Kasumi-1 (cell line): ENCODE data around the gene BPIFB1.

Experiments used
- DNase-seq, 2 experiments: peaks; one replicate each; lab custom pipeline; 2025; lab: John Stamatoyannopoulos, UW

Gene BPIFB1

DNA sequence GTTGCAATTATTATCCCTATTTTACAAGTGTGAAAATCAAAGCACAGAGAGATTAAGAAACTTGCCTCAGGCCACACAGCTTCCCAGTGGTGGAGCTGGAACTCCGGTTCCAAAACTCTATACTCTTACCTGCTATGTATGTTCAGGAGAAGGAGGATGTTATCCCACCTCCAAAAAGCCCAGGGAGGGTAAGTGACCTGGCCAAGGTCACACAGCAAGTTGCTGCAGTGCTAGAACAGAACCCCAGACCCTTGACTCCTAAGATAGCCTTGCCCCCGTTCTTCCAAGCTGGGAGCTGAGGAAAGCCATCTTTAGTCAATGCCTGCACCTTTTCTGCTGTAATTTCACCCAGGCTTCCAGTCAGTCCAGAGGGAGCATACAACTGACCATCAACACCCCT is 42.3 kb downstream of the BPIFB1 start:
- DNase-seq = no peak

DNA sequence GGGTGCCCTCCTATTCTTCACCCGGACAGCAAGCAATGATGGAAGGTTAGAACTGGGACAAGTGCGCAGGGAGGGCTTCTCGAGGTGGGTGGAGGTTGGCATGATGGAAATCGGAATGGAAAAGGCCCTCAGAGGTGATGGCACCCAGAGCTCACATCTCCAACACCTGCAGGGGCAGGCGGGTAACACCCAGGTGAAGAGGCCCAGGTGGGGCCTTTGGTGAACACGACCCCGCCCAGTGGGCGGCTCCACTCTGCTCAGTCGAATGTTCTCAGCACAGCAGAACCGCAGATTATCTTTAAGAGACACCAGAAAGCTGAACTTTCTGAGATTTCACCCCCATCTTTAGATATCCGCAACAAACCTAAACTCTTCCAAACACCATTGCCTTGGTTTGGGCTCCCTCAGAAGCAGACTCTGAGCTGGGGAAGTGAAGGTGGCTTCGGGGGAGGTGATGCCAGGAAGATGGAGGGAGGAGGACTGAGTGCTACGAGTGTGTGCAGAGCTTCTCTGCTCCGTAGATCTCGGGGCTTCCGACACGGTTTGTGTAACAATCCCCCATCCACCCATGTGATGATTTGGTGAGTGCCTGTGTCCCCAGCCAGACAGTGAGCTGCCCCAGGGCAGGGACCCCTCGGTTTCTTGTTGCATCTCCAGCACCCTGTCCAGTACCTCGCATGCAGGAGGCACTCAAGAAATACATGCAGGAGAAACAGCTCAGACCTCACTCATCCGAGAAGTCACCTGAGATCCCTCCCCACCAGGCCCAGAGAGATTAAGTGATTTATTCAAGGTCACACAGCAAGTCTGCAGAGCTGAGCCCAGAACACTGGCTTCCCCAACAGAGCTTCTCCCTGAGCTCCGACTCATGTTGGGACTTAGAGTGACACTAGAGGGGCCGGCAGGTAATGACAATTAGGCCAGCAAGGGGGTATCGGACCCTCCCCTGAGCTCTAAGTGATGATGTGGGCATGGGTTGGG is 45.4 kb downstream of the BPIFB1 start:
- no peak for DNase-seq

DNA sequence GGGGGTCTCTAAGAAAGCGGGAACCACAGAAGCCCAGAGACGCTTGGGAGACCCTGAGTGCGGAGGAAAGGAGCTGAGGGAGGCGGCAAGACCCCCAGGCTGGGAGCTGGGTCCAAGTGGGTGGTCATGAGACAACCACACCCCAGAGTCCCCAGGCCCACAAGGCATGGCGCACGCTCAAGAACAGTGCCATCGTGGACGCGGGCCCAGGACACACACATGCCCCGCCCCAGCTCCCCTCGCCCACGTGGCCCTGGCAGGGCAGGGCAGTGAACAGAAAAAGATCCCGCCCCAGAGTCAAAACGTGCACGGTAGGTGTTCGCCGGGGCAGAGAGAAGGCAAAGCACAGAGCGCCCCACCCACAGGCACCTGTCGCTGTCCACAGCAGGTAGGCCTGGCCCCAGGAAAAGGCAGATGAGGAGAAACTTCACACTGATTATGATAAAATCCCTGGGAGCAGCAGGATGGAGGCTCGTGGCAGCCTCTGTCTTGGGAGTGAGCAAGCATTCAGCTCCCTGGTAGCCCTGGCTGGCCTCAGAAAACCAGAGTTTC is 50.0 kb downstream of the BPIFB1 start:
- no peak for DNase-seq

DNA sequence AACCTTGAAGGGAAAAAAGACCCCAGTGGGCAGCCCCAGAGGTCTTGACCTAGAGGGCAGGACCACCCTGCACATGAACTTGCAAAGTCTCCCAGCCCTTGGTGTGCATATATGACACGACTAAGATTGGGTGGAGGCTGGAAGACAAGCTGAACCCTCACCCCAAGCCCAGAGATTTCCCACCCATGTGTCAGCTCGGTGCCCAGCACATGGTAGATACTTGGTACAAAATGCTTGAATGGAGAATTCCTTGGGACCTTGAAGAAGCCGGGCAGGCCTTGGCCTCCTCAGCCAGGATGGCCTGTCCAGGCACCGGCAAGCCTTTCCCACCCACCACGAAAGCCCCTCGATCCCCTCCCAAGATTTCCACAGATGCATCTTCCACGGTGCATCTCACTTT is 50.6 kb downstream of the BPIFB1 start:
- DNase-seq = no peak

DNA sequence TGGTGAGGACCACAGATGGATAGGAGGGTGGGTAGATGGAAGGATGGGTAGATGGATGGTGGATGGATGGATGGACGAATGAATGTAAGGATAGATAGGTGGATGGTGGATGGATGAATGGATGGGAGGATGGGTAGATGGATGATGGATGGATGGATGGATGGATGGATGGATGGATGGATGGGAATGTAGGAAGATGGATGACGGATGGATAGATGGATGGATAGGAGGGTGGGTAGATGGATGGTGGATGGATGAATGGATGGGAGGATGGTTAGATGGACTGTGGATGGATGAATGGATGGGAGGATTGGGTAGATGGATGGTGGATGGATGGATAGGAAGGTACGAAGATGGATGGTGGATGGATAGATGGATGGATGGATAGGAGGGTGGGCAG is 51.1 kb downstream of the BPIFB1 start:
- DNase-seq = no peak

DNA sequence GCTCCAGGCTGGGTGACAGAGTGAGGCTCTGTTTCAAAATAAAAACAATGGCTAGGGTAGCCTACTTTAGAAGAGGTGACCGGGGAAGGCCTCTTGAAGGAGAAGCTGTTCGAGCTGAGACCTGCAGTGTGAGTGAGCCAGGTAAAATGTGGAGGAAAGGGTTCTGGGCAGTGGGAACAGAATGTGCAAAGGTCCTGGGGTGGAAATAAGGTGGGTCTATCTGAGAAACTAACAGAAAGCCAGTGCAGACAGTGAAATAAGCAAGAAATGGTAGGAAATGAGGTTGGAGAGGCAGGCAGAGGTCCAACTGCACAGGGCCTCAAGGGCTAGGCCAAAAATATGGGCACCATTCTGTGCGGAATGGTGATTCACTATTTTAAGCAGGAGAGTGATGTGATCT is 53.4 kb downstream of the BPIFB1 start:
- DNase-seq = no peak

DNA sequence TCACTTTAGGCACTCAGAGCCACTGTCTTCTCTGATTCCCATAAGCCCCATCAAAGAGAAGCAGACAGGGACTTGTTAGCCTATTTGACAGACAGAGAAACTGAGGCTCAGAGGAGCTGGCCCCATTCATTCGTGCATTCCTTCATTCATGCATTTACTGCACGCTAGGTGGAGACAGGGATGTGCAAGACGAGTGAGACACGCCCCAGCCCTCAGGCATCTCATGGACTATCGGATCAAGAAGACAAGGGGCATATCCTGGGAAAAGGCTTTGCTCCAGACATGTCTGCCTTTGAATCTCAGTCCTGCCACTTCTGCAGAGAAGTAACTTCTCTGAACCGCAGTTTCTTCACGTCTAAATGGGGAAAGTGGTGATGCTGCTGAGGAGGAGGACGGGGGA is 54.1 kb downstream of the BPIFB1 start:
- no peak for DNase-seq

DNA sequence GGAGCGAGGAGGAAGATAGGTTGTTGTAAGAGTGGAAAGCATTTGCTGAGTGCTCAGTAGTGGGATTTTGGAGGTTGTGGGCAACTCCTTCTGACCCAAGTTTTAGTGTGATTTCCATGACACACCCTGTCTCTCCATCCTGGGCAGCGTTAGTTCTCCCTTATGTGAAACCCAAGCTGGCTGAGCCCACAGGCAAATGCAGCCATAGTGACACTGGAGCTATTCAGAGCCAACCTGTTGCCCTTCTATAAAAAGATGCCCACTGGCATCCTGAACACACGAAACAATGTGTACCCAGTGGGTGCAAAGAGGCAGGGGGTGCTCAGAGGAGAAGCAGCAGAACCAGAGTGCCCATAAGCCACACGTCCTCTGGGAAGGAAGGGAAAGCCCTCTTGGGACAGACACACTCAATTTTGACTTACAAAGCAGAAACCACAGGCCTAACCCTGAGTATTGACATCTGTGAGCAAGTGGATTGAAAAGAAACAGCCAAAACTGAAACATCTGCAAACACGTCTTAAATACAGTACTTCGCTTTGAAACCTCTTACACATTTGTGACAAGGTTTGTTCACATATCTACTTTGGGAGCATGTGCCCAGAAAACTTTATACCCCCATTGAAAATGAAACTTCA is 54.6 kb downstream of the BPIFB1 start:
- no peak for DNase-seq

DNA sequence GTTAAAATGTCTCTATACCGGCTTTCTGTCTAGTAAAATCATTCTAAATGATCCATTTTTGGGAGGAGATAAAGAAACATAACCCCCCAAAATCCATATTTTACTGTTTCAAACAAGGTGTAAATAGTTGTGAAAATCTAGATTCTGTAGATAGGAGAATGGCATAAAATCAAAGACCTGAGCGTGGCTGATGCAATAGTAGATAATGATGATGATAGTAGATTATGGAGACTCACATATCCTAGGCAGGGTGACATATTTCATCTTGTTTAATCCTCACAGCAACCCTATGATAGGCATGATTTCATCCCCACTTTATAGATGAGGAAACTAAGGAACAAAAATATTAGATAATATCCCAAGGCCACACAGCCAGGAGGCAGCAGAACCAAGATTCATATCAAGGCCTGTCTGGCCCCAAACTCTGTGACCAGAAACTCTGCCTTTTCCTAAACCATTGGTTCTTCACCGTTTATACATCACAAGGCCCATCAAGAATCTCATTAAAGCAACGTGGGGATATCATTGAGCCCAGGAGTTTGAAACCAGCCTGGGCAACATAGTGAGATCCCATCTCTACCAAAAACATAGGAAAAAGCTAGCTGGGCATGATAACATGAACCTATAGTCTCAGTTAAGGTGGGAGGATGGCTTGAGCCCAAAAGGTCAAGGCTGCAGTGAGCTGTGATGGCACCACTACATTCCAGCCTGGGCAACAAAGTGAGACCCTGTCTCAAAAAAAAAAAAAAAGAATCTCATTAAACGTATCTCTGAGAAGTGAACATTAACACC is 55.6 kb downstream of the BPIFB1 start:
- DNase-seq = no peak

DNA sequence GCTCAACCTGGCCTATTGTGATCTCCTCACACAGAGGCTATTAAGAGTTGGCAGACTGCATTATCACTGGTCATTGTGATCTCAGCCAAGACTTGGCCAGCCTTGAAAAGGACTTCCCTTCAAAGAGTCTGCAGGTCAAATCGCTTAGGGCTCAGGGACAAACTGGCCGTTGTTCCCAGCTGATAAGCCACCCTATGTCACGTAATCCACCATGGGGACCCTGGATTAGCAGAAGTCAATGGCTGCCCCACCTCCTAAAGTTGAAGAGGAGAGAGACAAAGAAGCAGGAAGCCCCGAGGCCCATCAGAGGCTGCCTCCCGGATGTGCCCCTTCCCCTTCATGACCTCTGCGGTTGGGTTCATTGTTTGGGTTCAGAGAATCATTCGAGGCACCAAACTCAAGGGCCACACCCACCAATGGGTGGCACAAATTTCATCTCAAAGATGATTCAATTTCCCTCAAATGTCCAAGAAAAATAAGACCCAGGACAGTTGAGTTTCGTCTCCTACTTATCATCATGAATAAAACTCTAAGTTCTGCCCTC is 56.6 kb downstream of the BPIFB1 start:
- no peak for DNase-seq

DNA sequence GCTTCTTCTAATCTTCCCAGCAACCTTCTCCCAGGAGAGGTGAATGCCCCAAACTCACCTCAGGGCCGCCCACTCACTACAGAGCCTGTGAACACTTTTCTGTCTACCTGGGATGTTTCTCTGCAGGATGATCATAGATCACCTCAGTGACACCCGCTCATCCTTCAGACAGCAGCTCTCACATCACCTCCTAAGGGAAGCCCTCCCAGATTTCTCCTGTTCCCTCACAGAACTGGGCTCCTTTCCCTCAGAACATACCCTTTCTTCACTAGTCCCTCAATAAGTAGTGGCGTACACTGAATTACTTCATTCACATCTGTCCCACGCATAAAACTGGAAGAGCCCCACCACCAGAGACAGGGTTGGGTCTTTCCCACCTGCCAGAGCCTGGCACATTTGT is 60.5 kb downstream of the BPIFB1 start:
- DNase-seq = no peak

DNA sequence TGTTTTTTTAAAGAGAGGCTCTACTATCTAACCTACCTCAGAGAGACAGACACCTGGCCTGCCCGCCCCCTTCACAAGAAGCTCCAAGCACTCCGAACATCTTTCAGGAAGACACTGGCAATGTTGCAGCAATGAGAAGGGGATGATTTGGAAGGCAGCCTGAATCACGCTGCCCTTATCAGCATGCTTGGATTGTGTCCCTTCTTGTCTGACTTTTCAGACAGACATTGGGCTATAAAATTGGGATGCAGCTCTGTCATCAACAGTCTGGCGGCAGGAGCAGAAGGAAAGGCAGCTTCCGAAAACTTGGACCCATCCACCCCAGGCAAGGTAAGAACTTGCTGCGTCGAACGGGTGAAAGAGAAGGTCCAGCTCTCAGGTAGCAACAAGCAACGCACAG is 62.3 kb downstream of the BPIFB1 start:
- DNase-seq = no peak

DNA sequence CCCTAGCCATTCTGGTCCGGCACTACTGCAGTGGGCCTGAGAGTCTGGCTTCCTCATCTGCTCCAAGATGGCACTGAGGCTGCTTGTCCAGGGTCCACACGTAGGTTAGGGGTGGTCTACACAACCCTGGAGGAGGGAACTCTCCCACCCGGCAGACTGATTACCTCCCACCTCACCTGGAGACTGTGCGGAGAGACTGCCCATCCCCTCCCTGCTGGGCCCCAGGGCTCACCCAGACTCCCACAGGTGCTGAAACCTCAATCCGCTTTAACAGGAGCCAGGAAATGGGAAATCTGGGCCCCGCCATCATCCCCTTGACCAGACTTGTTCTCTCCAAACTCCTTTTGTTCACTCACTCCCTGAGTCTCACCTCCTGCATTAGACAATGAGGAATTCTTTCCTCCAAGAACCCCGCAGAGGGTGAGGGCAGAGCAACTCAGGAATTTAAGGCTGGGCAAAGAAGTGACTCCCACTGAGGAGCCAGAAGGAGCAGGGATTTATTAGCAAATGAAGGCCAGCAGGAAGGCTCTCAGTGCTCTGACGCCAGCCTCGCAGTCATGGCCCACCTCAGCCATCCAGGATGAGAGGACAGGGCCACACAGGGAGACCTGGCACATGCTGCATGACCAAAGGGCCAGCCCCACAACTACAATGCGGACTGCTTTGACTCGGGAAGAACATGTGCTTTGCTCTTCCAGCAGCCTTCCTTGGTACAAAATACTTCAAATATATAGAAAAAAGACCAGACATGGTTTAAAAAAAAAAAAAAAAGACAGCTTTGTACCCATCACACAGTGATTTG is 65.3 kb downstream of the BPIFB1 start:
- no peak for DNase-seq

DNA sequence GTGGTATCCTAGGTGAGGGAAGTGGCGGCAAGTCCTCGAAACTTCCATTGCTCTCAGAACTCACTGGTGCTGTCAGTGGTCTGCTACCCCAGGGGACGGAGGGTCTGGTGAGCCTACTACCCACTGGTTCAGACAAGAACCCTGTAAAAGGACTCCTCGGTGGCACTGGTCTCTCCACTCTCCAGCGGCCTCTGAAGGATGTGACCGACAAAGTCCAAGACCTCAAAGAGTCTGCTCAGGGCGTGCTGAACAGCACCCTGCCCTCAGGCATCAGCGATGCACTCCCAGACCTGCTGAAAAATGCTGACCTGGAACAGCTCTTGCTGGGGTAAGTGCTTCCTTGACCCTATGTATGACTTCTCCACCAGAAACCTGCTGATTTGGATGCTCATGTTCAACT is 66.5 kb downstream of the BPIFB1 start:
- DNase-seq = no peak

DNA sequence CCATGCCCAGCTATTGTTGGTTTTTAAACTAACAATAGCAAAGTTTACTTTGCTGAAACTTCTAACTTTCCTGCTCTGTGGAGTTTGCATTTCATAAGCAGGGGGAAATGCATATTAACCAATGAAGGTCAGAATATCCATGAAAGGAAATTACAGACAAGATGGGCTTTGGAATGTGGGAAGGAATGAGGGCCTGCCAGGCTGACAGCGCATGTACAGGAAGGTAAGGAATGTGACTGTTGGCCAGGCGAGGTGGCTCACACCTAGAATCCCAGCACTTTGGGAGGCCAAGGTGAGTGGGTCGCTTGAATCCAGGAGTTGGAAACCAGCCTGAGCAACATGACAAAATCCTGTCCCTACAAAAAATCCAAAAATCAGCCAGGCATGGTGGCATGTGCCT is 68.7 kb downstream of the BPIFB1 start:
- DNase-seq = no peak

DNA sequence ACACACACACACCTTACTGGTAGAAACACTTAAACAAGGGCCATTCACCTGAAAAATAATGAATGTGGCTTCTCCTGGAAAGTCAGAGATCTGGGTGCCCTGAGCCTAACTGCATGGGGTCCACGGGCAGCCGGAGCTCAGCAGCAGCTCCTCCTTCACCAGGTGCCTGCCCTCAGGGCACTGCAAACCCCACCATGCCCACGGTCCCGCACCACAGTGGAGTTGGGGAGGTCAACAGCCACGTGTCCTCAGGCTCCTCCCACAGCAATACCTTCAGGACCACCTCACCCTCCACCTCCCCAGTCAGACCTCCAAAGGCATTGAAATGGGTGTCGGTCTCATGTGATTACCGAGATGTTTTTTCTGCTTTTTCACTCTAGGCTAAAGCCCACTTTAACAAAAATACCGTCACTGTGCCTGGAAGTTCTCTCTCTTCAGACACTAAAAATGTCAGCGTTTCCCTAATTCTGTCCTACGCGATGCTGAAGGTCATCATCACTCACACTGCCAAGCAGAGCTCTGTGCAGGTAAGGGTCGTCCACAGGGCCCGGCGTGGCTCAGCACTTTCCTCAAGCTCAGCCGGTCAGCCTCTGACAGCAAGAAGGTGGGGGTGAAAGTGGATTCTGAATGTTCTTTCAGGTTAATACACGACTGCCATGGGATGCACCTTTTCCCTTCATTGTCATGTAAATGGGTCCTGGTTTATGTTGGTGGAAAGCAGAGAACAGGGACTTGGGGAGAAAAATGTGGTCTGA is 69.4 kb downstream of the BPIFB1 start:
- no peak for DNase-seq

DNA sequence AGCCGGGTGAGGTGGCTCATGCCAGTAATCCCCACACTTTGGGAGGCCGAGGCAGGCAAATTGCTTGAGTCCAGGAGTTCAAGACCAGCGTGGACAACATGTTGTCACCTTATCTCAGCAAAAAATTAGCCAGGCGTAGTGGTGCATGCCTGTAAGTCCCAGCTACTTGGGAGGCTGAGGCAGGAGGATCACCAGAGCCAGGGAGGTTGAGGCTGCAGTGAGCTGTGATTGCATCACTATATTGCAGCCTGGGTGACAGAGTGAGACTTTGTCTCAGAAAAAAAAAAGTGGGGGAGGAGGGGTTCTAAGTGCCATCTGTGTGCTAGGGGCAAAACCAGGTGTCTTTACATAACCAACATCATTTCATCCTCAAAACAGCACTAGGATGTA is 70.0 kb downstream of the BPIFB1 start:
- no peak for DNase-seq
